Sigmoid colon (tissue), 7 donors: ENCODE data around the gene PRKCZ. TPM values are rescaled to one million over a fixed set of nuclear protein-coding genes. Genes with fewer than 3 reads are reported as not detected.

ENCODE experiments used
- DNase-seq: peaks from one replicate; pipeline ENCODE4 v3.0.0-alpha.2; 2019
- H3K27ac ChIP-seq, 4 donors: fragments of 200-600 bp; sonication (generic); one replicate each; pipeline ENCODE4 v1.5.1; 2016 to 2019; ENCODE audit warnings: mild to moderate bottlenecking in 1 of 4
- H3K27me3 ChIP-seq, 3 donors: fragments of 200-600 bp; sonication (generic); one replicate each; pipeline ENCODE4 v1.5.1; 2019; ENCODE audit warnings: mild to moderate bottlenecking in 1 of 3
- H3K36me3 ChIP-seq, 4 donors: fragments of 200-600 bp; sonication (generic); one replicate each; pipeline ENCODE4 v1.5.1; 2016 to 2019
- H3K4me1 ChIP-seq, 4 donors: fragments of 200-600 bp; sonication (generic); one replicate each; pipeline ENCODE4 v1.5.1; 2017 to 2019
- H3K4me3 ChIP-seq, 4 donors: fragments of 200-600 bp; sonication (generic); one replicate each; pipeline ENCODE4 v1.5.1; 2017 to 2019; ENCODE audit warnings: mild to moderate bottlenecking in 2 of 4, moderate library complexity in 1 of 4
- H3K9me3 ChIP-seq, 4 donors: fragments of 200-600 bp in 3 of 4; sonication (generic) in 3 of 4; one replicate each; pipeline versions ENCODE4 v1.5.1 to v1.6.1; 2013 to 2019
- CTCF ChIP-seq, 4 experiments: fragments of 450-650 bp in 3 of 4; fragments of 200-600 bp in 1 of 4; IDR thresholded peaks; one replicate each; pipeline ENCODE4 v1.5.1; 2016 to 2019; ENCODE audit warnings: antibody characterized with exemption in 4 of 4, mild to moderate bottlenecking in 3 of 4, moderate library complexity in 2 of 4
- EP300 ChIP-seq, 4 donors: sonication (generic); formaldehyde crosslinking; IDR thresholded peaks; one replicate each; pipeline ENCODE4 v1.6.1; 2017; ENCODE audit warnings: antibody characterized with exemption in 4 of 4
- POLR2A ChIP-seq, 2 donors: fragments of 450-650 bp; IDR thresholded peaks; one replicate each; pipeline ENCODE4 v1.6.1; 2016; ENCODE audit warnings: antibody characterized with exemption in 2 of 2, mild to moderate bottlenecking in 2 of 2, moderate library complexity in 2 of 2
- POLR2AphosphoS5 ChIP-seq, 4 donors: sonication (generic); formaldehyde crosslinking; IDR thresholded peaks; one replicate each; pipeline ENCODE4 v1.6.1; 2017; ENCODE audit warnings: antibody characterized with exemption in 4 of 4
- WGBS, 2 donors: extraction: QIAGEN DNeasy Blood & Tissue Kit; methylation state at CpG; one replicate each; pipeline ENCODE4 v1.1.7; 2013; 5-methylcytosine and 5-hydroxymethylcytosine counted together
- intact Hi-C: fragments of 100-400 bp; cut with DNase I; formaldehyde crosslinking; loops from one replicate; pipeline ENCODE4 v1.15.1; 2023
- polyA plus RNA-seq, 3 donors: library from polyadenylated mRNA; stranded (reverse); fragments of 200-250 nt; gene quantifications; one replicate each; pipeline ENCODE4 v1.2.3, GENCODE V29; 2013
- total RNA-seq, 4 donors: library from RNA; depleted of rRNA; stranded (reverse); fragments of >200 nt; gene quantifications; one replicate each; pipeline ENCODE4 v1.1.0, GENCODE V29; 2016
- donor health status: healthy with polysubstance abuse.
- donor health status: Bipolar disorder and iron deficiency.
- donor health status: healthy.

Gene PRKCZ
- total and polyA plus RNA-seq, 7 donors = 1.4 to 52.9 (median 4.8) TPM

- intact Hi-C loops = loop anchor here (1.0 kb wide), 1 partner anchor 13 kb away; no protein-coding TSS in a partner anchor
- 69 to 76% methylated on average over 32 of the region's 32 CpGs for WGBS, 2 donors
- TF ChIP-seq EP300 (IDR thresholded peaks at IDR 0.05) = peak in 2 of 4 donors; percentile 41 to 52
- TF ChIP-seq POLR2AphosphoS5 (IDR thresholded peaks at IDR 0.05) = peak; percentile 77 to 90 (median 85)
- TF ChIP-seq CTCF (IDR thresholded peaks at IDR 0.05) = no peak
- peak in 1 of 2 donors; percentile 34 for TF ChIP-seq POLR2A (IDR thresholded peaks at IDR 0.05)
- Histone ChIP-seq H3K36me3 (no peaks in the 10 kb centered on the region), H3K4me1 (peaks cover 0 to 46% (median 41%) of the 10 kb centered on the region in 4 donors), H3K9me3 (no peaks in the 10 kb centered on the region), H3K27me3 (no peaks in the 10 kb centered on the region), H3K4me3 (peak overlapping the region; percentile 11 to 37 (median 34)), H3K27ac (peak overlapping the region; percentile 96 to 99 (median 98))
- DNase-seq = peak; percentile 96
Observed at GRCh38 chr1:2213576-2214505, 163.6 kb downstream of the PRKCZ start.

GRCh38 chr1:2214541-2215241, 164.5 kb downstream of the PRKCZ start:
- DNase-seq = peak; percentile 82
- peaks cover 0 to 38% (median 35%) of the 10 kb centered on the region in 4 donors for H3K4me1 ChIP-seq

GRCh38 chr1:2215329-2215728, 165.1 kb downstream of the PRKCZ start:
- intact Hi-C loops = no loop called here
- Histone ChIP-seq H3K27me3 (no peaks in the 10 kb centered on the region), H3K9me3 (no peaks in the 10 kb centered on the region), H3K4me3 (no peak overlapping the region), H3K36me3 (no peaks in the 10 kb centered on the region), H3K4me1 (peaks cover 0 to 36% (median 34%) of the 10 kb centered on the region in 4 donors), H3K27ac (peak overlapping the region; percentile 96 to 99 (median 98))
- 91 to 92% methylated on average over 14 of the region's 14 CpGs for WGBS, 2 donors
- DNase-seq = peak; percentile 72
- TF ChIP-seq POLR2AphosphoS5 (IDR thresholded peaks at IDR 0.05) (no peak), CTCF (IDR thresholded peaks at IDR 0.05) (no peak), EP300 (IDR thresholded peaks at IDR 0.05) (no peak), POLR2A (IDR thresholded peaks at IDR 0.05) (no peak)

More at GRCh38 chr1:2214541-2215241, 164.5 kb downstream of the PRKCZ start:
- no peak for TF ChIP-seq POLR2AphosphoS5 (IDR thresholded peaks at IDR 0.05)
- TF ChIP-seq CTCF (IDR thresholded peaks at IDR 0.05) = no peak
- TF ChIP-seq POLR2A (IDR thresholded peaks at IDR 0.05) = no peak
- TF ChIP-seq EP300 (IDR thresholded peaks at IDR 0.05) = no peak
- 69 to 73% methylated on average over 21 of the region's 21 CpGs for WGBS, 2 donors
- Histone ChIP-seq H3K4me3 (no peak overlapping the region), H3K27ac (peak overlapping the region; percentile 96 to 99 (median 98)), H3K36me3 (no peaks in the 10 kb centered on the region), H3K9me3 (no peaks in the 10 kb centered on the region), H3K27me3 (no peaks in the 10 kb centered on the region)
- intact Hi-C loops = loop anchor here (1.0 kb wide), 1 partner anchor 13 kb away; no protein-coding TSS in a partner anchor

- Histone ChIP-seq H3K9me3 (no peaks in the 10 kb centered on the region), H3K36me3 (no peaks in the 10 kb centered on the region), H3K27me3 (no peaks in the 10 kb centered on the region), H3K27ac (peak overlapping the region in 2 of 4 donors; percentile 96 to 97), H3K4me3 (no peak overlapping the region), H3K4me1 (peaks cover 0 to 36% (median 34%) of the 10 kb centered on the region in 4 donors)
- intact Hi-C loops = no loop called here
- DNase-seq = no peak
- WGBS, 2 donors = 87 to 94% methylated on average over 25 of the region's 25 CpGs
- TF ChIP-seq EP300 (IDR thresholded peaks at IDR 0.05) (no peak), POLR2AphosphoS5 (IDR thresholded peaks at IDR 0.05) (no peak), CTCF (IDR thresholded peaks at IDR 0.05) (no peak), POLR2A (IDR thresholded peaks at IDR 0.05) (no peak)
Observed at GRCh38 chr1:2215909-2216766, 165.9 kb downstream of the PRKCZ start.
